Measurements from ENCODE around the gene SLC17A3.

Gene SLC17A3

GRCh38 chr6:25874118-25874517 is at the start of gene SLC17A3:
SLC17A3 (minus strand) TSS chr6:25874243; CDS start chr6:25868387, 5,856 bp downstream.
- intact Hi-C loops (cut with DNase I): no loop called here
- no peak for DNase-seq

GRCh38 chr6:25922301-25922700 is 48.3 kb upstream of the SLC17A3 start:
- no peak for DNase-seq
- intact Hi-C loops (cut with DNase I): no loop called here

GRCh38 chr6:25921525-25922203 is 47.6 kb upstream of the SLC17A3 start:
- no peak for DNase-seq
- intact Hi-C loops (cut with DNase I): no loop called here

- DNase-seq: no peak
- intact Hi-C loops (cut with DNase I): no loop called here
These were observed 45.6 kb upstream of the SLC17A3 start for GRCh38 chr6:25919657-25920056.

- intact Hi-C loops (cut with DNase I): no loop called here
- DNase-seq: no peak
These were observed 44.1 kb upstream of the SLC17A3 start for GRCh38 chr6:25918083-25918683.

- intact Hi-C loops (cut with DNase I): no loop called here
- DNase-seq: no peak
These were observed 42.9 kb upstream of the SLC17A3 start for GRCh38 chr6:25916789-25917490.

- DNase-seq: no peak
- intact Hi-C loops (cut with DNase I): no loop called here
These were observed 42.3 kb upstream of the SLC17A3 start for GRCh38 chr6:25916330-25916729.

GRCh38 chr6:25913741-25914140 is 39.7 kb upstream of the SLC17A3 start:
- intact Hi-C loops (cut with DNase I): no loop called here
- no peak for DNase-seq

GRCh38 chr6:25911351-25911750 is 37.3 kb upstream of the SLC17A3 start:
- intact Hi-C loops (cut with DNase I): no loop called here
- DNase-seq: no peak

GRCh38 chr6:25907475-25908014 is 33.5 kb upstream of the SLC17A3 start:
- DNase-seq: no peak
- intact Hi-C loops (cut with DNase I): no loop called here

GRCh38 chr6:25903467-25904099 is 29.5 kb upstream of the SLC17A3 start:
- intact Hi-C loops (cut with DNase I): no loop called here
- DNase-seq: no peak

- intact Hi-C loops (cut with DNase I): no loop called here
These were observed 28.0 kb upstream of the SLC17A3 start for GRCh38 chr6:25902071-25902470.

GRCh38 chr6:25900843-25901242 is 26.8 kb upstream of the SLC17A3 start:
- intact Hi-C loops (cut with DNase I): no loop called here
- no peak for DNase-seq

More at GRCh38 chr6:25902071-25902470, 28.0 kb upstream of the SLC17A3 start:
- no peak for DNase-seq

- no peak for DNase-seq
- intact Hi-C loops (cut with DNase I): no loop called here
These were observed 25.8 kb upstream of the SLC17A3 start for GRCh38 chr6:25899580-25900408.

- no peak for DNase-seq
- intact Hi-C loops (cut with DNase I): no loop called here
These were observed 25.1 kb upstream of the SLC17A3 start for GRCh38 chr6:25899123-25899522.

- intact Hi-C loops (cut with DNase I): no loop called here
- no peak for DNase-seq
These were observed 24.4 kb upstream of the SLC17A3 start for GRCh38 chr6:25898289-25898977.

- DNase-seq: no peak
- intact Hi-C loops (cut with DNase I): no loop called here
These were observed 22.2 kb upstream of the SLC17A3 start for GRCh38 chr6:25896252-25896651.

GRCh38 chr6:25895771-25896170 is 21.7 kb upstream of the SLC17A3 start:
- no peak for DNase-seq
- intact Hi-C loops (cut with DNase I): no loop called here

- intact Hi-C loops (cut with DNase I): no loop called here
- DNase-seq: no peak
These were observed 19.7 kb upstream of the SLC17A3 start for GRCh38 chr6:25893778-25894177.

GRCh38 chr6:25892877-25893276 is 18.8 kb upstream of the SLC17A3 start:
- intact Hi-C loops (cut with DNase I): no loop called here
- no peak for DNase-seq
